Activated CD4-positive, alpha-beta T cell treated with anti-CD3 and anti-CD28 coated beads, Interleukin-2, Interleukin-4, amounts not matched to agents 100 ng/mL and 50 ng/mL, durations not matched to agents 16 hours and 8 hours (primary cell): ENCODE data around the gene ACKR2.
A peak's percentile ranks its signal among the peaks of the same experiment; 100 is the strongest.
"Not testable (repeated sequence)": the region's sequence is repeated elsewhere in the genome, so short reads cannot be mapped to it uniquely, and the experiment has no call there.

ENCODE experiments used
- DNase-seq: peaks from one replicate; pipeline ENCODE4 v3.0.0-alpha.2; 2020; ENCODE audit warnings: low spot score

Gene ACKR2

GRCh38 chr3:42801784-42802183 lies 7.5 kb upstream of the ACKR2 start:
- DNase-seq: no peak

GRCh38 chr3:42802876-42803413 lies 6.3 kb upstream of the ACKR2 start:
- DNase-seq: no peak

- peak; percentile 43 for DNase-seq
Measured at GRCh38 chr3:42803414-42804105, 5.7 kb upstream of the ACKR2 start.

DNA sequence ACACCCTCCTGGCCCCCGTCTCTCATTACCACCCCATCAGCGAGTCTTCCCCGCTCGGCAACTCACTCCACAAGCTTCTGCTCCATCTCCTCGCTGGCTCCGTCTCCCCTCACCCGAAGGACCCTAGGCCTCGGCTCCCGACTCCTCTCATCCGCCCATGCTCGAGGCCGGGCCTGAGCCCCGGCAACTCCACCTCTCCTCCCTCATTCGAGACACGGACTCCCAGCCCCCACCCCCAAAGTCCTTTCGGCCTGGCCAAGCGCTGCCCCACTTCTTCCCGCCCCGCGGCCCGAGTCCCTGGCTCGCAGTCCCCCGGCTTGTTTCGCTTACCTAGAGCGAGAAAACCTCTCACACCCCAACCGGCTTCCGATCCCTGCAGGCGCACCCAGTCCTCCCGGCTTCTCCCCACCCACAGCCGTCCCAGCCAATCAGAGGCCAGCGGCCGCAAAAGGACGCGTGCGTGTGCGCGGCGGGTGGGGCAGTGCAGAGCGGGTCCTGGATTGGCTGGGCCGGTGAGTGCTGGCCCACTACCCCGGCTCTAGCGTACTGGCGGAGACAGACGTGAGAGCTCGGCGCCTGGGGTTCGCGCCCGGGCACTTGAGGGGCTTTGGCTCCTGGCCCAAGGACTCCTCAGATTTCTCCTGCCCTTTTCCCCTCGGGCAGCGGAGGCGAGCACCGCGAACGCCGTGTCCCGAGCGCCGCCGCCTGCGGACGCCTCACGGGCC lies 5.0 kb upstream of the ACKR2 start, which contains the start of gene HIGD1A:
Gene HIGD1A, minus strand, starts transcription at position 385 of the 725 bp plus-strand sequence. CDS start 10,237 bp downstream, outside the sequence.
- peak; percentile 97 for DNase-seq

DNA sequence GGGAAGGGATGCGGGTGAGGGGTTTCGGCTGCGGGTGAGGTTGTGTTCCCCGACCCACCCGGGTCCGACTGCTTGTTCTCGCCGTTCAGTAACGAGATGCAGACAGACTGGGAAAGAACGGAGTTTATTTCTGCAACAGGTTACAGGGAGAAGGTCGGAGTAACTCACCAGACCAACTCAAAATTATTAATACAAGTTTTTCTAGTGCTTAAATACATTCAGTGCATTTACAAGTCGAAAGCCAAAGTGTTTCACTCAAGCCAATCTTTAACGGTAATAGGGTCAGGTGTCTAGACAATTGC lies 4.5 kb upstream of the ACKR2 start:
- no peak for DNase-seq

- DNase-seq: no peak
Measured at GRCh38 chr3:42805141-42805821, 4.0 kb upstream of the ACKR2 start.

GRCh38 chr3:42807929-42808328 lies 1.3 kb upstream of the ACKR2 start:
- no peak for DNase-seq

DNA sequence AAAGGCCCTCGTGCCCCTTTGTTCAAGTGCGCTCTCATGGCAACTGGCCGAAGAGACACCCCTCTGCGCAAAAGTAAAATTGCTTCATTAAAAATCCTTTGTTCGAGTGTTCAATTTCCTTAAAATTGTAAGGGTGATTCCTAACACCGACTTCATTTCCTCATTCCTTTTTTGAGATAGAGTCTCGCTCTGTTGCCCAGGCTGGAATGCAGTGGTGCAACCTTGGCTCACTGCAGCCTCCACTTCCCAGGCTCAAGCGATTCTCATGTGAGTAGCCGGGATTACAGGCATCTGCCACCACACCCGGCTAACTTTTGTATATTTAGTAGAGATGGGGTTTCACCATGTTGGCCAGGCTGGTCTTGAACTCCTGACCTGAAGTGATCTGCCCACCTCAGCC lies 1.5 kb downstream of the ACKR2 start:
- DNase-seq: not testable (repeated sequence)

DNA sequence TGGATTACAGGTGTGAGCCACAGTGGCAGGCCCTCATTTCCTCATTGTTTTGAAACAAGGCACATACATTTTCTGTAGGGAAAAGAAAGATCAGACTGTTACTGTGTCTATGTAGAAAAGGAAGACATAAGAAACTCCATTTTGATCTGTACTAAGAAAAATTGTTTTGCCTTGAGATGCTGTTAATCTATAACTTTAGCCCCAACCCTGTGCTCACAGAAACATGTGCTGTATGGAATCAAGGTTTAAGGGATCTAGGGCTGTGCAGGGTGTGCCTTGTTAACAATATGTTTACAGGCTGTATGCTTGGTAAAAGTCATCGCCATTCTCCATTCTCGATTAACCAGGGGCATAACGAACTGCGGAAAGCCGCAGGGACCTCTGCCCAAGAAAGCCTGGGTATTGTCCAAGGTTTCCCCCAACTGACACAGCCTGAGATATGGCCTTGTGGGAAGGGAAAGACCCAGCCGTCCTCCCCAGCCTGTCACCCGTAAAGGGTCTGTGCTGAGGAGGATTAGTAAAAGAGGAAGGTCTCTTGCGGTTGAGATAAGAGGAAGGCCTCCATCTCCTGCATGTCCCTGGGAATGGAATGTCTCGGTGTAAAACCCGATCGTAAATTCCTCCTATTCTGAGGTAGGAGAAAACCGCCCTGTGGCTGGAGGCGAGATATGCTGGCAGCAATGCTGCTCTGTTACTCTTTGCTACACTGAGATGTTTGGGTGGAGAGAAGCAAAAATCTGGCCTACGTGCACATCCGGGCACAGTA lies 2.1 kb downstream of the ACKR2 start:
- DNase-seq: not testable (repeated sequence)

- DNase-seq: no peak
Measured at GRCh38 chr3:42814246-42814645, 5.0 kb downstream of the ACKR2 start.

- no peak for DNase-seq
Measured at GRCh38 chr3:42814914-42815507, 5.8 kb downstream of the ACKR2 start.

DNA sequence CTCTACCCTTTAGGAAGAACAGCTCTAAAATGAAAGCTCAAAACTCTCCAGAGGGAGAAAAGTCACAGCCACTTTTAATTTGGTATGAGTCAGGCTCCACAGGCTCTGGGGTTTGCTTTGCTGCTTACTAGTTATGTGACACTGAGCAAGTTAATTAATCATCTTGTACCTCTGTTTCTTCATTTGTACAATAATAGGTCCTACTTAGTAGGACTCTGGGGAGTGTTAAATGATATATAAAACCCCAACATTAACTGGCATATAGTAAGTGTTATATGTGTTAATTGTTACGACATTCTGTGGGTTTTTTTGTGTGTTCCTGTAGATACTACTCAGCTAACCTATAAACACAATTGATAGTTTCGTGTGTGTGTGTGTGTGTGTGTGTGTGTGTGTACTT lies 6.6 kb downstream of the ACKR2 start:
- no peak for DNase-seq

GRCh38 chr3:42819351-42819965 lies 10.2 kb downstream of the ACKR2 start:
- DNase-seq: no peak

GRCh38 chr3:42820746-42821051 lies 11.5 kb downstream of the ACKR2 start:
- DNase-seq: no peak

- DNase-seq: no peak
Measured at GRCh38 chr3:42822828-42823227, 13.6 kb downstream of the ACKR2 start.

DNA sequence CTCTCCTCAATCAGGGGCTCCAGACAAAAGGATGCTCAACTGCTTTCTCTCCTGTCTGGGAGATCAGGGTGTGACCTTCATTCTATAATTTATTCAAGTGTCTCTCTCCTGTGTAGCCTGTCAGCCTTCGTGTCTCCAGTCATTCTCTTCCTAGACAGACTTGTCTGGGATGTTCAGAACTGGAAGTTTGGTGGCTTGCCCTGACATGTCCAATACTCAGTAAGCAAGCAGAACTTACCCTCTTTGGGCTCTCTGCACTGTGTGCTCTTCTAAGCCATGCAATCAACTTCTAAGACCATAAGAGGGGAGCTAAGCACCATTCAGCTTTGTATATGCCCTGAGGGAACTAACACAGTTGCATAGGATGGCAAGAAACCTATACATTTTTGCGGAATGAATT lies 14.1 kb downstream of the ACKR2 start:
- DNase-seq: no peak

- DNase-seq: no peak
Measured at GRCh38 chr3:42826141-42826540, 16.9 kb downstream of the ACKR2 start.

DNA sequence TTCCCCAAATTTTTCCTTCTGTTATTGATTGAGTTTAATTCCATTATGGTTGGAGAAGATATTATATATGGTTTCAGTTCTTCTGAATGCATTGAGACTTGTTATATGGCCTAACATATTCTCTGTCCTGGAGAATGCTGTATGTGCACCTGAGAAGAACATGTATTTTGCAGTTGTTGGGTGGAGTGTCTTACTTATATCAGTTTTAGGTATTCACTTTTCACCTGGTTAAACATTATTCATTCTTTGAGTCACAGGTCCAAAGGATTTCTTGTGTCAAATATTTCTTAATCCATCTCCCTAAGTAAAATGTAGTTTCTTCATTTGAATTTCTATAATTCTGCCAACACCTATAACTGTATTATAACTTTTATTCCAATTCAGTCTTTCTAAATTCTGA lies 17.8 kb downstream of the ACKR2 start:
- DNase-seq: no peak

- DNase-seq: no peak
Measured at GRCh38 chr3:42827654-42828053, 18.4 kb downstream of the ACKR2 start.

DNA sequence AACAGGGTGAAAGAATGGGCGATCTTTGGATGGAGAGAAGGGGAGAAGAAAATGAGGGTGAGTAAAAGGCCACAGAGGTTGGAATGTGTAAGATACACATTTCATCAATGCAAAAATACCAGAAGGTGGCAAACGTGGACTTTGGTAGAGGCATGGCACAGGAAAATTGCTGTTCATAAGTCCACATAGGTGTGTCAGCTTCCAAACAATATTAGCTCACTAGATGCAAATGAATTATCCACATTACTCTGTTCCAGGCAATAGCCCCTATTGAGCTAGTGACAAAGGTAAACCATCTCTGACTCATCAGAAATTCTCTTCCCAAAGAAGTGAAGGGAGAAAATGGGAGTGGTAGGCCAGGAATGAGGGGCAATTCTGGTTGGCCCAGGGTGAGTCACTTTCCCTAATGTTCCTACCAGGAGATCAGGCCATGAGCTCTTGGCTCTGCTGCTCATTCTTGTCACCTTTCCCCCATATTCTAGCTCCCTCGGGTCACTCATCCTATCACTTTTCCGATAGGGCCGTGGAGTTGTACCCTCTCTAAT lies 19.9 kb downstream of the ACKR2 start:
- no peak for DNase-seq
